ENCODE data around the gene GPS2. TPM values are rescaled to one million over a fixed set of nuclear protein-coding genes. Genes with fewer than 3 reads are reported as not detected.

GPS2 gene
- total RNA-seq, 1 experiment from 2014 or later = 62.6 TPM

- Histone ChIP-seq H2BK12ac (ENCODE audit: insufficient read length, low read depth, low read length) (no peak overlapping the region), H3K9me3 (ENCODE audit: control insufficient read depth, low read depth, low read length) (no peaks in the 10 kb centered on the region), H3K14ac (ENCODE audit: insufficient read depth, low read length) (no peak overlapping the region), H4K91ac (ENCODE audit: insufficient read length, low read depth, low read length) (no peak overlapping the region), H3K23me2 (ENCODE audit: insufficient read length, low read depth, low read length, poor library complexity, severe bottlenecking) (no peaks in the 10 kb centered on the region), H4K8ac (replicated peaks; ENCODE audit: insufficient read length, low read depth, low read length) (no peak overlapping the region), H3K4me2 (ENCODE audit: insufficient read depth, insufficient read length, low read length) (no peak overlapping the region), H2AK5ac (ENCODE audit: insufficient read length, low read length) (no peak overlapping the region), H2BK120ac (ENCODE audit: low read depth, low read length, poor library complexity, severe bottlenecking) (no peak overlapping the region), H3K4me1 (ENCODE audit: insufficient read depth, low read length) (no peaks in the 10 kb centered on the region), H2AFZ (ENCODE audit: low read length) (no peak overlapping the region), H3K9ac (ENCODE audit: extremely low read depth, insufficient read length, low read length) (no peak overlapping the region), H2BK20ac (ENCODE audit: low read depth, low read length, poor library complexity, severe bottlenecking) (no peak overlapping the region), H3K23ac (ENCODE audit: insufficient read length, low read depth, low read length) (no peak overlapping the region), H4K20me1 (ENCODE audit: control insufficient read depth, insufficient read depth, insufficient read length) (no peaks in the 10 kb centered on the region), H4K5ac (ENCODE audit: insufficient read length, low read depth, low read length) (no peak overlapping the region), H3K4ac (ENCODE audit: low read depth, low read length) (no peak overlapping the region), H3K18ac (ENCODE audit: insufficient read length, low read depth, low read length) (no peak overlapping the region), H3T11ph (ENCODE audit: low read length) (no peak overlapping the region), H2BK15ac (ENCODE audit: low read depth, low read length) (no peak overlapping the region), H3K79me1 (ENCODE audit: insufficient read depth, low read depth, low read length, poor library complexity, severe bottlenecking) (no peaks in the 10 kb centered on the region), H2BK5ac (ENCODE audit: insufficient read length, low read length) (no peak overlapping the region), H3K27ac (ENCODE audit: insufficient read length, low read depth, low read length) (no peak overlapping the region), H3K56ac (ENCODE audit: insufficient read length, low read depth, low read length) (no peak overlapping the region), H3K27me3 (ENCODE audit: insufficient read depth, low read length) (no peaks in the 10 kb centered on the region), H3K79me2 (ENCODE audit: insufficient read depth, low read length) (no peaks in the 10 kb centered on the region)
- Mint-ChIP-seq H3K4me3 (no peak overlapping the region), H3K27me3 (ENCODE audit: low read depth) (no peaks in the 10 kb centered on the region), H3K4me1 (peaks cover 0 to under 1% of the 10 kb centered on the region in 2 experiments; a peak in 3 of 4 replicates), H3K36me3 (ENCODE audit: insufficient read depth in 1 of 3, low read depth in 3 of 3) (peaks cover 48 to 90% (median 83%) of the 10 kb centered on the region in 3 experiments; a peak in 6 of 7 replicates), H3K27ac (no peak overlapping the region), H3K9me3 (no peaks in the 10 kb centered on the region; a peak in 1 of 5 replicates)
- WGBS (ENCODE audit: extremely low coverage, insufficient read length, low lambda C conversion rate) = no CpG with 5 or more reads among the region's 15 CpGs
- DNase-seq = no peak
- no peak for TF ChIP-seq CTCF (conservative IDR thresholded peaks at IDR 0.05)
These were observed 6.3 kb upstream of the GPS2 start for GRCh38 chr17:7321466-7321865.

Measured in H9 (cell line).